OCI-LY7 (cell line): ENCODE results near the gene MEF2C.

Source experiments
- EZH2phosphoT487 ChIP-seq: fragments of 200-600 bp; sonication (generic); IDR thresholded peaks from 2 replicates; pipeline ENCODE4 v1.6.1; 2018; ENCODE audit warnings: low read depth, borderline replicate concordance, mild to moderate bottlenecking, mixed run types, antibody characterized with exemption, low read length, moderate library complexity, mixed read lengths
- TF ChIP-seq, protein P1 (sequence below): fragments of 200-600 bp; sonication (generic); conservative IDR thresholded peaks from 2 replicates; pipeline ENCODE4 v1.5.1; 2014; ENCODE audit warnings: mild to moderate bottlenecking, antibody characterized with exemption, low read length, moderate library complexity, mixed read lengths

DNA sequence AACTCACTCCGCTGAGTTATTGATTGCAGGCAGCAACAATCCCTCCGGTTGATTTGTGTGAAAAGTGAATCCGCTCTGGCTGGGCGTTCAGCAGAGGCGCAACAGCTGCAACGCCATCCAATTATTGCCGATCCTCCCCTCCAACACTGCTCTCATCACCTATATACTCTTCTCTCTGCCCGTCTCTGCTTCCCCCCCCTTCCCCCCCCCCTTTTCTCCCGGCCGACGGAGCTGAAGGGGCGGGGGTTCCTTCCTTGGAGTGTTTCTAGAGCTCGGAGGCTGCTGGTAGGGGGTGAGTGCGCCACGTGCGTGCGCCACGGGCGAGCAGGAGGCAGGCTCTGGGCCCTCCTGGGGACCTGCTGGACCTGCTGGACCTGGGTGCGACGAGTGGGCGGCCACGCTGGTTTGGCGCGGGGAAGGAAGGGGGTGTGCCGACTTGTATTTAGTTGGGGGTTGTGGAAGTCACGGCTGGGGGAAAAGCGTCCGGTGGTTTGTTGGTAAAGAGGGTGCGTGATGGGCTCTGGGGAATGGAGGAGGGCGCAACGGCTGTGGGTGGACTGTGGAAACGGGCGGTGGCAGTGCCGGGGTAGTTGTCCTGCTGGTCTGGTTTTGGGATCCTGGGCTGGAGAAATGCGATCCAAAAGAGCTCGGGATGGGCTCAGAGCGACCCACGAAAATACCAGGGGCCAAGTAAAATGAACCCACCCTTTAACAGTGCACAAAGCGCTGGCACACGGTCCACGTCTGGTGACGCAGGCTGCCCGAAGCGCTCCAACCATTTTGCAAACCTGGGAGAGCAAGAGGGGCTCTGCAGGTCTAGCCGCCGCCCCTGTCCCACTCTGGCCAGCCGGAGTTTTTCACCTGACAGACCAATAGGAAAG, 6.4 kb upstream of the MEF2C start:
- TF ChIP-seq, protein P1, sequence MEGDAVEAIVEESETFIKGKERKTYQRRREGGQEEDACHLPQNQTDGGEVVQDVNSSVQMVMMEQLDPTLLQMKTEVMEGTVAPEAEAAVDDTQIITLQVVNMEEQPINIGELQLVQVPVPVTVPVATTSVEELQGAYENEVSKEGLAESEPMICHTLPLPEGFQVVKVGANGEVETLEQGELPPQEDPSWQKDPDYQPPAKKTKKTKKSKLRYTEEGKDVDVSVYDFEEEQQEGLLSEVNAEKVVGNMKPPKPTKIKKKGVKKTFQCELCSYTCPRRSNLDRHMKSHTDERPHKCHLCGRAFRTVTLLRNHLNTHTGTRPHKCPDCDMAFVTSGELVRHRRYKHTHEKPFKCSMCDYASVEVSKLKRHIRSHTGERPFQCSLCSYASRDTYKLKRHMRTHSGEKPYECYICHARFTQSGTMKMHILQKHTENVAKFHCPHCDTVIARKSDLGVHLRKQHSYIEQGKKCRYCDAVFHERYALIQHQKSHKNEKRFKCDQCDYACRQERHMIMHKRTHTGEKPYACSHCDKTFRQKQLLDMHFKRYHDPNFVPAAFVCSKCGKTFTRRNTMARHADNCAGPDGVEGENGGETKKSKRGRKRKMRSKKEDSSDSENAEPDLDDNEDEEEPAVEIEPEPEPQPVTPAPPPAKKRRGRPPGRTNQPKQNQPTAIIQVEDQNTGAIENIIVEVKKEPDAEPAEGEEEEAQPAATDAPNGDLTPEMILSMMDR: no peak
- TF ChIP-seq EZH2phosphoT487: no peak; the same call in 1 of the 2 replicates
